A549 (cell line): ENCODE measurements around the gene TP53RK.

Experiments used
- BCL3 ChIP-seq: fragments of >200 bp; sonication (Bioruptor Twin); formaldehyde crosslinking; IDR thresholded peaks from 3 replicates; pipeline ENCODE4 v1.6.1; 2016
- BHLHE40 ChIP-seq: IDR thresholded peaks from 2 replicates; pipeline ENCODE4 v1.6.1; 2012; ENCODE audit warnings: low read depth, low read length, inconsistent platforms
- CTCF ChIP-seq: fragments of >200 bp; sonication (Bioruptor Twin); formaldehyde crosslinking; IDR thresholded peaks from 3 replicates; pipeline ENCODE4 v1.5.1; 2016
- PHF8 ChIP-seq: fragments of 200-600 bp; sonication (generic); IDR thresholded peaks from 2 replicates; pipeline ENCODE4 v1.6.1; 2016; ENCODE audit warnings: low read depth, mild to moderate bottlenecking, antibody characterized with exemption, moderate library complexity, borderline replicate concordance

- TF ChIP-seq CTCF, result no peak
- no peak for TF ChIP-seq BCL3
- TF ChIP-seq BHLHE40, result no peak
- no peak for TF ChIP-seq PHF8
These were observed 52.7 kb downstream of the TP53RK start for GRCh38 chr20:46636514-46636913.
